SW 1271 (cell line): ENCODE results near the gene FPGS.
"Not testable (repeated sequence)": the region's sequence is repeated elsewhere in the genome, so short reads cannot be mapped to it uniquely, and the experiment has no call there.

Source experiments
- DNase-seq, 2 experiments: peaks; one replicate each; lab custom pipeline; 2025; lab: John Stamatoyannopoulos, UW

FPGS gene

GRCh38 chr9:127812011-127812410, 9.3 kb downstream of the FPGS start:
- no peak for DNase-seq

GRCh38 chr9:127812936-127813675, 10.4 kb downstream of the FPGS start:
- DNase-seq: no peak

GRCh38 chr9:127813686-127814226, 11.1 kb downstream of the FPGS start:
- no peak for DNase-seq

GRCh38 chr9:127814619-127815511, 12.2 kb downstream of the FPGS start:
- DNase-seq: no peak

- DNase-seq: no peak
These were observed 13.1 kb downstream of the FPGS start for GRCh38 chr9:127815512-127816361.

GRCh38 chr9:127816362-127816725, 13.7 kb downstream of the FPGS start:
- DNase-seq: no peak

GRCh38 chr9:127816728-127817127, 14.0 kb downstream of the FPGS start:
- no peak for DNase-seq

GRCh38 chr9:127817881-127818434, 15.3 kb downstream of the FPGS start:
- no peak for DNase-seq

GRCh38 chr9:127818574-127818973, 15.9 kb downstream of the FPGS start:
- no peak for DNase-seq

GRCh38 chr9:127822108-127822507, 19.4 kb downstream of the FPGS start:
- DNase-seq: no peak

- DNase-seq: no peak
These were observed 22.8 kb downstream of the FPGS start for GRCh38 chr9:127825319-127826051.

- DNase-seq: no peak
These were observed 23.7 kb downstream of the FPGS start for GRCh38 chr9:127826253-127826913.

- no peak for DNase-seq
These were observed 25.8 kb downstream of the FPGS start for GRCh38 chr9:127828262-127829031.

- DNase-seq: no peak
These were observed 26.7 kb downstream of the FPGS start for GRCh38 chr9:127829205-127829906.

GRCh38 chr9:127832248-127832647, 29.6 kb downstream of the FPGS start:
- DNase-seq: no peak

GRCh38 chr9:127833555-127833954, 30.9 kb downstream of the FPGS start:
- no peak for DNase-seq

- no peak for DNase-seq
These were observed 33.4 kb downstream of the FPGS start for GRCh38 chr9:127835991-127836516.

- DNase-seq: not testable (repeated sequence)
These were observed 33.9 kb downstream of the FPGS start for GRCh38 chr9:127836561-127836960.

GRCh38 chr9:127837346-127837745, 34.7 kb downstream of the FPGS start:
- DNase-seq: no peak
